K562 (cell line): ENCODE measurements around the gene FSTL4. TPM values are rescaled to one million over a fixed set of nuclear protein-coding genes. Genes with fewer than 3 reads are reported as not detected.

Experiments
- ATAC-seq: fragments of 200-7000 bp; cut with Tn5 transposase; 3 replicates; pipeline ENCODE4 v1.9.1; 2020; ENCODE audit warnings: moderate library complexity
- BruUV-seq: library from RNA; stranded (reverse); fragments of 400-500 nt; replicated peaks from 2 replicates; lab custom pipeline; 2021; lab: Mats Ljungman, UMichigan
- CTCF ChIA-PET: fragments of 300-600 bp; formaldehyde crosslinking; extraction: SDS; loops from one replicate; lab custom pipeline; 2021; ENCODE audit warnings: low intra/inter-chr PET ratio; lab: Yijun Ruan, JAX
- POLR2A ChIA-PET: fragments of 300-600, 350-650 bp; sonication (Branson Sonifier 250); formaldehyde crosslinking; extraction: SDS; loops from one replicate; lab custom pipeline; 2021; ENCODE audit warnings: antibody characterized with exemption, inconsistent platforms; lab: Yijun Ruan, JAX
- DNase-seq, 4 experiments: peaks; one replicate each; pipeline versions ENCODE4 v3.0.0 to v3.0.0-alpha.2; 2011 to 2018; ENCODE audit warnings: low spot score in 3 of 4, mixed read lengths in 3 of 4; ENCODE audit errors: extremely low read depth in 1 of 4
- FAIRE-seq: peaks from 2 replicates; lab custom pipeline; 2011; peaks lifted over from hg19 to GRCh38; lab: Jason Lieb, UNC
- H2AFZ ChIP-seq: 2 replicates; pipeline ENCODE4 v1.6.0; 2011; ENCODE audit warnings: low read depth, low read length, control low read depth, inconsistent platforms
- H3K27ac ChIP-seq: fragments of 200-600 bp; 3 replicates; pipeline ENCODE4 v1.8.0; 2011; ENCODE audit warnings: low read depth, mild to moderate bottlenecking, control low read depth, inconsistent platforms, low read length, moderate library complexity, mixed read lengths; ENCODE audit errors: extremely low read depth
- H3K27me3 ChIP-seq, 2 experiments: fragments of 300-600 bp in 1 of 2; 2 replicates in 1 of 2; 3 replicates in 1 of 2; pipeline versions ENCODE4 v1.6.0 to v1.8.0; 2011; ENCODE audit warnings: inconsistent platforms in 2 of 2, low read length in 2 of 2, mild to moderate bottlenecking in 1 of 2, mixed read lengths in 1 of 2, moderate library complexity in 1 of 2; ENCODE audit not compliant: control insufficient read depth in 2 of 2, insufficient read depth in 2 of 2
- H3K36me3 ChIP-seq: fragments of 300-600 bp; 3 replicates; pipeline ENCODE4 v1.8.0; 2011; ENCODE audit warnings: mild to moderate bottlenecking, low read length, inconsistent platforms; ENCODE audit not compliant: control insufficient read depth, insufficient read depth
- H3K4me1 ChIP-seq, 2 experiments: fragments of 200-600 bp in 1 of 2; replicated peaks in 1 of 2; 2 replicates in 1 of 2; 3 replicates in 1 of 2; pipeline versions ENCODE4 v1.5.1 to v1.8.0; 2011; ENCODE audit warnings: inconsistent platforms in 2 of 2, low read length in 2 of 2, mild to moderate bottlenecking in 1 of 2, mixed read lengths in 1 of 2, moderate library complexity in 1 of 2; ENCODE audit not compliant: control insufficient read depth in 2 of 2, insufficient read depth in 2 of 2
- H3K4me2 ChIP-seq: 2 replicates; pipeline ENCODE4 v1.6.1; 2011; ENCODE audit warnings: low read length, control low read depth, inconsistent platforms, mixed read lengths; ENCODE audit not compliant: insufficient read depth
- H3K4me3 ChIP-seq: fragments of 200-600 bp; sonication (generic), shearing (Covaris generic); 2 replicates; pipeline ENCODE4 v1.5.1; 2016; ENCODE audit warnings: control low read depth, inconsistent platforms
- H3K79me2 ChIP-seq: fragments of 200-600 bp; 3 replicates; pipeline ENCODE4 v1.8.0; 2011; ENCODE audit warnings: low read length, inconsistent platforms; ENCODE audit not compliant: control insufficient read depth, insufficient read depth
- H3K9ac ChIP-seq, 2 experiments: 2 replicates each; pipeline versions ENCODE4 v1.6.0 to v1.6.1; 2011; ENCODE audit warnings: low read depth in 2 of 2, low read length in 2 of 2, control low read depth in 1 of 2, inconsistent platforms in 1 of 2, mild to moderate bottlenecking in 1 of 2, mixed read lengths in 1 of 2; ENCODE audit not compliant: insufficient read depth in 1 of 2
- H3K9me1 ChIP-seq: one replicate; pipeline ENCODE4 v1.6.0; 2011; ENCODE audit warnings: inconsistent platforms, mild to moderate bottlenecking, low read length, moderate library complexity; ENCODE audit not compliant: control insufficient read depth, insufficient read depth
- H3K9me3 ChIP-seq: replicated peaks from 2 replicates; pipeline ENCODE4 v1.5.1; 2011; ENCODE audit warnings: low read depth, low read length, inconsistent platforms; ENCODE audit not compliant: control insufficient read depth, insufficient read depth
- H4K20me1 ChIP-seq: replicated peaks from 2 replicates; pipeline ENCODE4 v1.6.1; 2011; ENCODE audit warnings: low read length, inconsistent platforms, mixed read lengths; ENCODE audit not compliant: control insufficient read depth, insufficient read depth
- ASH1L ChIP-seq: fragments of 450-650 bp; IDR thresholded peaks from 2 replicates; pipeline ENCODE4 v1.6.1; 2018; ENCODE audit warnings: borderline replicate concordance, mild to moderate bottlenecking, low read depth; ENCODE audit not compliant: partially characterized antibody
- CHD2 ChIP-seq: IDR thresholded peaks from 2 replicates; pipeline ENCODE4 v1.6.1; 2011; ENCODE audit warnings: low read depth, low read length
- MBD1 ChIP-seq: fragments of 250-450 bp; sonication (Bioruptor Pico); IDR thresholded peaks from 2 replicates; pipeline ENCODE4 v1.8.0; 2022; ENCODE audit warnings: inconsistent platforms
- MEF2D ChIP-seq: conservative IDR thresholded peaks from 2 replicates; pipeline ENCODE4 v1.6.1; 2016; ENCODE audit warnings: low read depth, missing genetic modification characterization, missing compliant biosample characterization
- NR2C2 ChIP-seq, 2 experiments: fragments of 200-800 bp in 1 of 2; sonication (Bioruptor generic) in 1 of 2; sonication (generic) in 1 of 2; formaldehyde crosslinking in 1 of 2; IDR thresholded peaks; 2 replicates each; pipeline versions ENCODE4 v1.6.1 to v1.8.0; 2016 to 2022; ENCODE audit warnings: mild to moderate bottlenecking in 1 of 2, missing compliant biosample characterization in 1 of 2, missing genetic modification characterization in 1 of 2, missing genetic modification reagents in 1 of 2
- ZFP30 ChIP-seq: fragments of 250-450 bp; sonication (Bioruptor Pico); IDR thresholded peaks from 2 replicates; pipeline ENCODE4 v1.8.0; 2022; ENCODE audit warnings: moderate library complexity, mild to moderate bottlenecking, inconsistent platforms, borderline replicate concordance
- WGBS: fragments of 100-300 bp; shearing (Covaris generic); methylation state at CpG from one replicate; pipeline ENCODE4 v1.1.6; 2016; ENCODE audit warnings: low coverage, mixed read lengths; ENCODE audit not compliant: insufficient coverage; ENCODE audit errors: missing lambda C conversion rate; 5-methylcytosine and 5-hydroxymethylcytosine counted together
- in situ Hi-C: fragments of 300-500 bp; cut with MboI; formaldehyde crosslinking; loops from 4 replicates; pipeline ENCODE4 v1.15.0; 2018; ENCODE audit warnings: inconsistent platforms, mixed read lengths
- intact Hi-C: fragments of 100-400 bp; cut with micrococcal nuclease; formaldehyde crosslinking; loops from 2 replicates; pipeline ENCODE4 v1.14.2; 2022
- polyA plus RNA-seq, 8 experiments: library from polyadenylated mRNA; depleted of rRNA in 4 of 8; stranded (reverse) in 5 of 8; unstranded in 3 of 8; fragments of >200 nt; fragmentation: Nextera tagmentation in 2 of 8; fragmentation: Illumina TruSeq in 1 of 8; extraction: Ambion mirVana in 2 of 8; extraction: Trizol in 1 of 8; gene quantifications; 2 replicates each; pipeline versions ENCODE4 v1.2.1 to v1.2.3, GENCODE V29; 2011 to 2014; ENCODE audit warnings: inconsistent platforms in 1 of 8, missing spikeins in 1 of 8
- total RNA-seq, 7 experiments: library from RNA; depleted of rRNA in 6 of 7; stranded (reverse); fragments of >200 nt in 6 of 7; fragmentation: Illumina TruSeq in 2 of 7; extraction: Trizol in 2 of 7; gene quantifications; 2 replicates each; pipeline versions ENCODE4 v1.2.1 to v1.2.3, GENCODE V29; 2011 to 2021; ENCODE audit warnings: low replicate concordance in 1 of 7

FSTL4 gene
- total and polyA plus RNA-seq, 9 of the 15 experiments (the other 6 are each of a cell fraction or from before 2014, with no cell fraction given), result 0.08 to 0.18 (median 0.10) TPM; not detected in 5

DNA sequence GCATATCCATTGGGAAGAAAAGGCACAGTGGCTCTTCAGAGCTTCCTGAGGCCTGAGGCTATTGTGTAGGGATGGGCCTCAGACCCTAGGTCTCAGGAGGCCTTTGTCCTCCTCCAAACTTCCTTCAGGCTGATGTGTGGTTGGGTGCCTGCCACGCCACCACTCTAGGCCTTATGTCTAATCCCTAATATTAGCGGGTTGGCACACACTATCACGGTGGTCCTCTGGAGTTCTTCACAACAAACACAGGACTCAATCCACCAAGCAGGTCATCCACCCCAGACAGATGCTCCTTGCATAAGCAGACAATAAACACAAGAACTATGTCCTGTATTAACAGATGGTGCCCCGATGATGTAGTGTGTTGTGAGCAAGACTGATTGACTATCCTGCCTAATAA lies 31.0 kb upstream of the FSTL4 start:
- in situ Hi-C loops (no loop called here), intact Hi-C loops (no loop called here)
- Histone ChIP-seq H3K27ac (no peak overlapping the region), H2AFZ (no peak overlapping the region), H3K79me2 (no peaks in the 10 kb centered on the region), H3K4me2 (no peak overlapping the region), H3K4me1 (no peaks in the 10 kb centered on the region), H3K9me1 (no peaks in the 10 kb centered on the region), H3K9ac (no peak overlapping the region), H3K27me3 (peaks cover 0 to 11% of the 10 kb centered on the region in 2 experiments; a peak in 2 of 5 replicates), H4K20me1 (0 out of 2 replicates have a peak, but pooled peaks cover 3% of the 10 kb centered on the region), H3K9me3 (no peaks in the 10 kb centered on the region), H3K36me3 (no peaks in the 10 kb centered on the region), H3K4me3 (no peak overlapping the region)
- POLR2A ChIA-PET, result no interaction called here
- CTCF ChIA-PET, result no interaction called here
- TF ChIP-seq ZFP30 (CRISPR knock-in tag) (no peak), CHD2 (no peak), MBD1 (CRISPR knock-in tag) (no peak), NR2C2 (CRISPR knock-in tag; IDR thresholded peaks at IDR 0.05) (no peak), NR2C2 (tag; IDR thresholded peaks at IDR 0.05) (no peak), ASH1L (no peak), MEF2D (no peak)
- no peak for FAIRE-seq
- no peak for ATAC-seq
- no peak for DNase-seq
- WGBS, result 3% methylated on average over 4 of the region's 4 CpGs
- BruUV-seq, result no TSS peak
